GM18868 (cell line): Measurements from ENCODE around the gene NCAPG2.
"Not testable (repeated sequence)": the region's sequence is repeated elsewhere in the genome, so short reads cannot be mapped to it uniquely, and the experiment has no call there.

Experiments
- ATAC-seq: cut with Tn5 transposase; IDR thresholded peaks from one replicate; pipeline ENCODE4 v1.9.1; 2021; ENCODE audit warnings: mild to moderate bottlenecking, moderate library complexity; ENCODE audit not compliant: unreplicated experiment

The NCAPG2 gene

GRCh38 chr7:158645842-158646241 is 58.8 kb downstream of the NCAPG2 start:
- ATAC-seq: no peak

- ATAC-seq: no peak
Observed at GRCh38 chr7:158642149-158642548, 62.5 kb downstream of the NCAPG2 start.

GRCh38 chr7:158638001-158638400 is 66.6 kb downstream of the NCAPG2 start:
- no peak for ATAC-seq

- ATAC-seq: peak; percentile 43
Observed at GRCh38 chr7:158633055-158633956, 71.3 kb downstream of the NCAPG2 start.

- no peak for ATAC-seq
Observed at GRCh38 chr7:158631574-158632195, 72.9 kb downstream of the NCAPG2 start.

- ATAC-seq: not testable (repeated sequence)
Observed at GRCh38 chr7:158626289-158626688, 78.3 kb downstream of the NCAPG2 start.

- no peak for ATAC-seq
Observed at GRCh38 chr7:158623241-158623640, 81.4 kb downstream of the NCAPG2 start.

GRCh38 chr7:158620839-158621441 is 83.7 kb downstream of the NCAPG2 start:
- no peak for ATAC-seq

GRCh38 chr7:158620418-158620817 is 84.2 kb downstream of the NCAPG2 start:
- no peak for ATAC-seq

- ATAC-seq: no peak
Observed at GRCh38 chr7:158618745-158619140, 85.9 kb downstream of the NCAPG2 start.

GRCh38 chr7:158617737-158618128 is 86.9 kb downstream of the NCAPG2 start:
- ATAC-seq: no peak

- ATAC-seq: no peak
Observed at GRCh38 chr7:158616050-158616449, 88.6 kb downstream of the NCAPG2 start.

- ATAC-seq: no peak
Observed at GRCh38 chr7:158614700-158615099, 89.9 kb downstream of the NCAPG2 start.

- peak; percentile 92 for ATAC-seq
Observed at GRCh38 chr7:158613481-158613880, 91.1 kb downstream of the NCAPG2 start.

GRCh38 chr7:158612546-158612945 is 92.1 kb downstream of the NCAPG2 start:
- no peak for ATAC-seq

- no peak for ATAC-seq
Observed at GRCh38 chr7:158611541-158611940, 93.1 kb downstream of the NCAPG2 start.

GRCh38 chr7:158609313-158609974 is 95.2 kb downstream of the NCAPG2 start:
- no peak for ATAC-seq

GRCh38 chr7:158607563-158607962 is 97.0 kb downstream of the NCAPG2 start:
- ATAC-seq: no peak

- ATAC-seq: no peak
Observed at GRCh38 chr7:158606671-158607424, 97.8 kb downstream of the NCAPG2 start.

- no peak for ATAC-seq
Observed at GRCh38 chr7:158606129-158606528, 98.5 kb downstream of the NCAPG2 start.
